Measurements from ENCODE around the gene GPATCH8.

GPATCH8 gene

GRCh38 chr17:44536090-44536953, 33.1 kb upstream of the GPATCH8 start:
- Histone ChIP-seq H2BK12ac (ENCODE audit: low read length) (peak overlapping the region; percentile 54), H4K8ac (ENCODE audit: low read depth, low read length) (peak overlapping the region; percentile 75), H2AFZ (ENCODE audit: insufficient read depth, low read length, poor library complexity) (no peak overlapping the region), H3K36me3 (ENCODE audit: control insufficient read depth in 1 of 2, insufficient read depth in 2 of 2, low read length in 2 of 2) (no peaks in the 10 kb centered on the region), H2AK5ac (ENCODE audit: low read length) (peak overlapping the region; percentile 2), H4K12ac (ENCODE audit: low read depth, low read length) (peak overlapping the region; percentile 16), H3K23ac (ENCODE audit: low read length) (no peak overlapping the region), H3K14ac (ENCODE audit: low read length) (peak overlapping the region; percentile 46), H2BK5ac (ENCODE audit: low read depth, low read length, poor library complexity) (peak overlapping the region; percentile 65), H3K4me3 (ENCODE audit: low read depth, low read length) (no peak overlapping the region), H3K27ac (ENCODE audit: low read depth, low read length) (peak overlapping the region; percentile 63), H4K91ac (ENCODE audit: low read depth, low read length) (peak overlapping the region; percentile 41), H3K9me3 (ENCODE audit: insufficient read depth, low read depth, low read length) (no peaks in the 10 kb centered on the region), H3K4me2 (ENCODE audit: low read length) (peak overlapping the region; percentile 26), H2BK120ac (ENCODE audit: insufficient read depth, low read length, poor library complexity) (peak overlapping the region; percentile 37), H3K27me3 (ENCODE audit: insufficient read depth, low read length) (no peaks in the 10 kb centered on the region), H3K4ac (ENCODE audit: low read depth, low read length) (peak overlapping the region; percentile 43), H3K79me2 (ENCODE audit: control insufficient read depth, insufficient read depth, low read length, poor library complexity) (peaks cover 1% of the 10 kb centered on the region), H3K4me1 (ENCODE audit: control insufficient read depth in 1 of 2, insufficient read depth in 2 of 2, low read length in 2 of 2) (peaks cover 11 to 30% of the 10 kb centered on the region in 2 experiments), H3K18ac (ENCODE audit: low read length) (peak overlapping the region; percentile 62), H3K79me1 (ENCODE audit: low read length) (peaks cover 19% of the 10 kb centered on the region), H3K9ac (ENCODE audit: low read length) (no peak overlapping the region)
- no peak for DNase-seq
- WGBS (ENCODE audit: extremely low coverage, insufficient coverage, insufficient read length) = no CpG with 5 or more reads among the region's 12 CpGs

DNA sequence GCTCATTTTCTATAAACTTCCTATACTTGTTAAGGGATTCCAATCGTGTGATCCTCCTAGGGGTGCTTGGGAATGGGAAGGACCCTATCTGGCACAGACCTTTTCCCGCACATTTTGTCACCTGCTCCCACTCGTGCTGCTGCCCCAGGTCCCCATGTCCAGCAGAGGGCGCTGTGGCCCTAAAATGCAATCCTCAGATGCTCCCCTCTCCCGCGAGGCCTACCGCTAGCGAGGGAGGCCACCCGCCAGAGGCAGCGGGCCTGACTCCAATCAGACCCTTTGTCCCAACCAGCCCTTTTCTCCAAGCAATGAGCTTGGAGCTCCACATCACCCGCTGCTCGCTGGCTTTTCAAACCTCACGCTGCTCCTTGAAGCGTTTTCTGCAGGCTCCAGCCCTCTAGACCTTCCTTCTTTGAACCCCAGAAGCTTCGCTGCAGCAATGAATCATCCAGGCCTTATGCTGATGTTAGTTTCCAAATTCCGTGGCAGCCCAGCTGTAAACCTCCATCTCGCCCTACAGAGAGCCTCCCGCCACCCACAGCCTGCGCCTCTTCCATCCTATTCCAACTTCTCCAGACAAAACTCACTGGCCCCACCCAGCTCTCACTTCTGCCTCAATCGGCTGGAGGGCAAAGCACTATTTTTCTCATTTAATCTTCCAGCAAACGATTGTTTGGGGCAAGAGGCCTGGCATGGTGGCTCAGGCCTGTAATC, 30.5 kb upstream of the GPATCH8 start:
- Histone ChIP-seq H4K8ac (ENCODE audit: low read depth, low read length) (peak overlapping the region; percentile 8), H3K79me2 (ENCODE audit: control insufficient read depth, insufficient read depth, low read length, poor library complexity) (peaks cover 1% of the 10 kb centered on the region), H3K36me3 (ENCODE audit: control insufficient read depth in 1 of 2, insufficient read depth in 2 of 2, low read length in 2 of 2) (no peaks in the 10 kb centered on the region), H2BK12ac (ENCODE audit: low read length) (peak overlapping the region; percentile 75), H3K18ac (ENCODE audit: low read length) (no peak overlapping the region), H4K12ac (ENCODE audit: low read depth, low read length) (no peak overlapping the region), H3K23ac (ENCODE audit: low read length) (no peak overlapping the region), H3K79me1 (ENCODE audit: low read length) (peaks cover 18% of the 10 kb centered on the region), H3K4me3 (ENCODE audit: low read depth, low read length) (no peak overlapping the region), H2BK120ac (ENCODE audit: insufficient read depth, low read length, poor library complexity) (peak overlapping the region; percentile 72), H2AFZ (ENCODE audit: insufficient read depth, low read length, poor library complexity) (peak overlapping the region; percentile 66), H3K9me3 (ENCODE audit: insufficient read depth, low read depth, low read length) (no peaks in the 10 kb centered on the region), H3K14ac (ENCODE audit: low read length) (peak overlapping the region; percentile 2), H3K4me1 (ENCODE audit: control insufficient read depth in 1 of 2, insufficient read depth in 2 of 2, low read length in 2 of 2) (peaks cover 8 to 22% of the 10 kb centered on the region in 2 experiments), H2AK5ac (ENCODE audit: low read length) (no peak overlapping the region), H3K9ac (ENCODE audit: low read length) (no peak overlapping the region), H4K91ac (ENCODE audit: low read depth, low read length) (peak overlapping the region; percentile 90), H2BK5ac (ENCODE audit: low read depth, low read length, poor library complexity) (peak overlapping the region; percentile 49), H3K27ac (ENCODE audit: low read depth, low read length) (no peak overlapping the region), H3K4ac (ENCODE audit: low read depth, low read length) (peak overlapping the region; percentile 17), H3K4me2 (ENCODE audit: low read length) (peak overlapping the region; percentile 13), H3K27me3 (ENCODE audit: insufficient read depth, low read length) (no peaks in the 10 kb centered on the region)
- peak; percentile 76 to 94 for DNase-seq
- no CpG with 5 or more reads among the region's 21 CpGs for WGBS (ENCODE audit: extremely low coverage, insufficient coverage, insufficient read length)

- H2BK12ac ChIP-seq (ENCODE audit: low read length) = no peak overlapping the region
Observed at GRCh38 chr17:44530896-44531418, 27.8 kb upstream of the GPATCH8 start.

GRCh38 chr17:44529864-44530263, 26.7 kb upstream of the GPATCH8 start:
- Histone ChIP-seq H3K4ac (ENCODE audit: low read depth, low read length) (no peak overlapping the region), H3K9me3 (ENCODE audit: insufficient read depth, low read depth, low read length) (no peaks in the 10 kb centered on the region), H3K18ac (ENCODE audit: low read length) (no peak overlapping the region), H3K4me1 (ENCODE audit: control insufficient read depth in 1 of 2, insufficient read depth in 2 of 2, low read length in 2 of 2) (peaks cover 3 to 7% of the 10 kb centered on the region in 2 experiments), H2BK5ac (ENCODE audit: low read depth, low read length, poor library complexity) (no peak overlapping the region), H3K14ac (ENCODE audit: low read length) (no peak overlapping the region), H2BK12ac (ENCODE audit: low read length) (no peak overlapping the region), H3K4me3 (ENCODE audit: low read depth, low read length) (no peak overlapping the region), H2AFZ (ENCODE audit: insufficient read depth, low read length, poor library complexity) (no peak overlapping the region), H4K8ac (ENCODE audit: low read depth, low read length) (no peak overlapping the region), H3K36me3 (ENCODE audit: control insufficient read depth in 1 of 2, insufficient read depth in 2 of 2, low read length in 2 of 2) (no peaks in the 10 kb centered on the region), H3K23ac (ENCODE audit: low read length) (no peak overlapping the region), H3K4me2 (ENCODE audit: low read length) (no peak overlapping the region), H3K27me3 (ENCODE audit: insufficient read depth, low read length) (no peaks in the 10 kb centered on the region), H3K9ac (ENCODE audit: low read length) (no peak overlapping the region), H4K91ac (ENCODE audit: low read depth, low read length) (no peak overlapping the region), H2AK5ac (ENCODE audit: low read length) (no peak overlapping the region), H2BK120ac (ENCODE audit: insufficient read depth, low read length, poor library complexity) (no peak overlapping the region), H3K79me2 (ENCODE audit: control insufficient read depth, insufficient read depth, low read length, poor library complexity) (peaks cover 1% of the 10 kb centered on the region), H4K12ac (ENCODE audit: low read depth, low read length) (no peak overlapping the region), H3K27ac (ENCODE audit: low read depth, low read length) (no peak overlapping the region), H3K79me1 (ENCODE audit: low read length) (peaks cover 7% of the 10 kb centered on the region)
- WGBS (ENCODE audit: extremely low coverage, insufficient coverage, insufficient read length) = no CpG with 5 or more reads among the region's 3 CpGs
- no peak for DNase-seq

More at GRCh38 chr17:44530896-44531418, 27.8 kb upstream of the GPATCH8 start:
- Histone ChIP-seq H3K14ac (ENCODE audit: low read length) (no peak overlapping the region), H3K79me2 (ENCODE audit: control insufficient read depth, insufficient read depth, low read length, poor library complexity) (peaks cover 1% of the 10 kb centered on the region), H2BK120ac (ENCODE audit: insufficient read depth, low read length, poor library complexity) (no peak overlapping the region), H3K4me3 (ENCODE audit: low read depth, low read length) (no peak overlapping the region), H3K79me1 (ENCODE audit: low read length) (peaks cover 8% of the 10 kb centered on the region), H3K4ac (ENCODE audit: low read depth, low read length) (no peak overlapping the region), H2AK5ac (ENCODE audit: low read length) (no peak overlapping the region), H3K27ac (ENCODE audit: low read depth, low read length) (no peak overlapping the region), H4K91ac (ENCODE audit: low read depth, low read length) (no peak overlapping the region), H2BK5ac (ENCODE audit: low read depth, low read length, poor library complexity) (no peak overlapping the region), H3K18ac (ENCODE audit: low read length) (no peak overlapping the region), H3K23ac (ENCODE audit: low read length) (no peak overlapping the region), H3K27me3 (ENCODE audit: insufficient read depth, low read length) (no peaks in the 10 kb centered on the region), H4K12ac (ENCODE audit: low read depth, low read length) (no peak overlapping the region), H3K9ac (ENCODE audit: low read length) (no peak overlapping the region), H4K8ac (ENCODE audit: low read depth, low read length) (no peak overlapping the region), H3K4me2 (ENCODE audit: low read length) (no peak overlapping the region), H3K36me3 (ENCODE audit: control insufficient read depth in 1 of 2, insufficient read depth in 2 of 2, low read length in 2 of 2) (no peaks in the 10 kb centered on the region), H3K9me3 (ENCODE audit: insufficient read depth, low read depth, low read length) (no peaks in the 10 kb centered on the region), H3K4me1 (ENCODE audit: control insufficient read depth in 1 of 2, insufficient read depth in 2 of 2, low read length in 2 of 2) (peaks cover 3 to 15% of the 10 kb centered on the region in 2 experiments), H2AFZ (ENCODE audit: insufficient read depth, low read length, poor library complexity) (no peak overlapping the region)
- WGBS (ENCODE audit: extremely low coverage, insufficient coverage, insufficient read length) = no CpG with 5 or more reads among the region's 7 CpGs
- no peak for DNase-seq

Data from trophoblast cell (in vitro differentiated cells and primary cell).